HepG2 (cell line): ENCODE measurements around the gene SYTL2. TPM values are rescaled to one million over a fixed set of nuclear protein-coding genes. Genes with fewer than 3 reads are reported as not detected.

Experiments used
- ATAC-seq: fragments of 200-7000 bp; cut with Tn5 transposase; 3 replicates; pipeline ENCODE4 v1.9.1; 2020; ENCODE audit warnings: mild to moderate bottlenecking, moderate library complexity
- BruUV-seq: library from RNA; stranded (reverse); fragments of 400-500 nt; replicated peaks from 2 replicates; lab custom pipeline; 2021; lab: Mats Ljungman, UMichigan
- CTCF ChIA-PET: fragments of 300-600 bp; formaldehyde crosslinking; extraction: SDS; loops from one replicate; lab custom pipeline; 2021; ENCODE audit warnings: low total read pairs, inconsistent platforms, low intra/inter-chr PET ratio; lab: Yijun Ruan, JAX
- POLR2A ChIA-PET: fragments of 350-600 bp; sonication (Branson Sonifier 250); formaldehyde crosslinking; loops from one replicate; lab custom pipeline; 2020; ENCODE audit warnings: antibody characterized with exemption, inconsistent platforms; lab: Yijun Ruan, JAX
- DNase-seq: peaks from one replicate; pipeline ENCODE4 v3.0.0-alpha.2; 2015; ENCODE audit warnings: low spot score
- FAIRE-seq: peaks from 3 replicates; lab custom pipeline; 2011; peaks lifted over from hg19 to GRCh38; lab: Jason Lieb, UNC
- H2AFZ ChIP-seq: one replicate; pipeline ENCODE4 v1.6.1; 2011; ENCODE audit warnings: low read length, inconsistent platforms
- H3K27ac ChIP-seq: fragments of 300-600 bp; 3 replicates; pipeline ENCODE4 v1.8.0; 2011; ENCODE audit warnings: mixed run types, mild to moderate bottlenecking, mixed read lengths, low read length, inconsistent platforms; ENCODE audit not compliant: insufficient read depth; ENCODE audit errors: extremely low read length
- H3K27me3 ChIP-seq, 2 experiments: fragments of 200-600 bp in 1 of 2; 2 replicates in 1 of 2; 3 replicates in 1 of 2; pipeline versions ENCODE4 v1.6.0 to v1.8.0; 2011; ENCODE audit warnings: low read length in 2 of 2, mild to moderate bottlenecking in 2 of 2, moderate library complexity in 2 of 2, inconsistent platforms in 1 of 2; ENCODE audit not compliant: insufficient read depth in 2 of 2, control insufficient read depth in 1 of 2
- H3K36me3 ChIP-seq, 2 experiments: fragments of 200-600 bp in 1 of 2; replicated peaks in 1 of 2; 2 replicates in 1 of 2; 3 replicates in 1 of 2; pipeline versions ENCODE4 v1.5.1 to v1.8.0; 2011; ENCODE audit warnings: low read length in 2 of 2, inconsistent platforms in 1 of 2; ENCODE audit not compliant: insufficient read depth in 2 of 2, control insufficient read depth in 1 of 2
- H3K4me1 ChIP-seq: 2 replicates; pipeline ENCODE4 v1.5.1; 2012; ENCODE audit warnings: low read length, inconsistent platforms; ENCODE audit not compliant: insufficient read depth
- H3K4me2 ChIP-seq: 2 replicates; pipeline ENCODE4 v1.6.0; 2011; ENCODE audit warnings: low read depth, low read length, inconsistent platforms
- H3K4me3 ChIP-seq, 3 experiments: fragments of 200-600 bp in 1 of 3; sonication (generic), shearing (Covaris generic) in 1 of 3; replicated peaks in 1 of 3; 2 replicates each; pipeline ENCODE4 v1.5.1; 2011 to 2016; ENCODE audit warnings: low read length in 3 of 3, inconsistent platforms in 2 of 3, low read depth in 2 of 3, mild to moderate bottlenecking in 2 of 3, control low read depth in 1 of 3, mixed read lengths in 1 of 3; ENCODE audit not compliant: insufficient read depth in 1 of 3
- H3K79me2 ChIP-seq: one replicate; pipeline ENCODE4 v1.6.1; 2011; ENCODE audit warnings: low read length, inconsistent platforms; ENCODE audit not compliant: insufficient read depth
- H3K9ac ChIP-seq: 2 replicates; pipeline ENCODE4 v1.6.0; 2011; ENCODE audit warnings: mild to moderate bottlenecking, low read depth, low read length, inconsistent platforms; ENCODE audit not compliant: insufficient read depth
- H3K9me3 ChIP-seq: 2 replicates; pipeline ENCODE4 v1.5.1; 2012; ENCODE audit warnings: mild to moderate bottlenecking, low read length
- H4K20me1 ChIP-seq: 2 replicates; pipeline ENCODE4 v1.6.0; 2011; ENCODE audit warnings: inconsistent platforms, mild to moderate bottlenecking, low read length, moderate library complexity; ENCODE audit not compliant: insufficient read depth
- IKZF1 ChIP-seq: fragments of 450-650 bp; IDR thresholded peaks from 2 replicates; pipeline ENCODE4 v1.7.1; 2016
- IKZF4 ChIP-seq: sonication (generic); formaldehyde crosslinking; IDR thresholded peaks from 2 replicates; pipeline ENCODE4 v1.5.1; 2020; ENCODE audit warnings: borderline replicate concordance, mild to moderate bottlenecking, low read depth, missing genetic modification reagents; ENCODE audit errors: not compliant biosample characterization
- KDM5B ChIP-seq: sonication (generic); formaldehyde crosslinking; IDR thresholded peaks from 2 replicates; pipeline ENCODE4 v1.4.0; 2020; ENCODE audit warnings: missing genetic modification reagents, mild to moderate bottlenecking, borderline replicate concordance
- MYC ChIP-seq: sonication (generic); formaldehyde crosslinking; IDR thresholded peaks from 2 replicates; pipeline ENCODE4 v1.9.0; 2021; ENCODE audit warnings: missing genetic modification reagents, borderline replicate concordance
- ONECUT2 ChIP-seq: sonication (generic); formaldehyde crosslinking; IDR thresholded peaks from 2 replicates; pipeline ENCODE4 v1.4.0; 2020; ENCODE audit warnings: missing genetic modification reagents
- SNAI1 ChIP-seq: sonication (generic); formaldehyde crosslinking; IDR thresholded peaks from 2 replicates; pipeline ENCODE4 v1.5.0; 2020; ENCODE audit warnings: mild to moderate bottlenecking, missing genetic modification reagents, borderline replicate concordance
- ZBTB7B ChIP-seq: sonication (generic); formaldehyde crosslinking; IDR thresholded peaks from 2 replicates; pipeline ENCODE4 v1.4.0; 2020; ENCODE audit warnings: missing genetic modification reagents
- ZC3H4 ChIP-seq: sonication (generic); formaldehyde crosslinking; IDR thresholded peaks from 2 replicates; pipeline ENCODE4 v1.4.0; 2020; ENCODE audit warnings: missing genetic modification reagents, borderline replicate concordance
- ZFY ChIP-seq: sonication (generic); formaldehyde crosslinking; IDR thresholded peaks from 2 replicates; pipeline ENCODE4 v1.4.0; 2020; ENCODE audit warnings: missing genetic modification reagents
- ZNF205 ChIP-seq: IDR thresholded peaks from 2 replicates; pipeline ENCODE4 v1.6.1; 2018; ENCODE audit warnings: missing biosample characterization, missing genetic modification reagents
- ZNF292 ChIP-seq: sonication (generic); formaldehyde crosslinking; IDR thresholded peaks from 2 replicates; pipeline ENCODE4 v1.8.1; 2022; ENCODE audit warnings: mild to moderate bottlenecking, low read depth, missing genetic modification reagents, borderline replicate concordance
- ZNF607 ChIP-seq: sonication (generic); formaldehyde crosslinking; IDR thresholded peaks from 2 replicates; pipeline ENCODE4 v1.5.1; 2020; ENCODE audit warnings: missing genetic modification reagents, mild to moderate bottlenecking, borderline replicate concordance
- WGBS: methylation state at CpG from one replicate; pipeline ENCODE4 v1.1.6; 2017; ENCODE audit warnings: low lambda C conversion rate; 5-methylcytosine and 5-hydroxymethylcytosine counted together
- in situ Hi-C: cut with HindIII; loops from 2 replicates; pipeline ENCODE4 v1.10.0; 2017; ENCODE audit warnings: low pct_unique_long_range_greater_than_20kb; ENCODE audit not compliant: extremely low pct_ligation_motif_present
- intact Hi-C: fragments of 100-400 bp; cut with micrococcal nuclease; formaldehyde crosslinking; loops from one replicate; pipeline ENCODE4 v1.10.0; 2022; ENCODE audit not compliant: unreplicated experiment
- polyA plus RNA-seq, 8 experiments: library from polyadenylated mRNA; depleted of rRNA in 3 of 8; stranded (reverse) in 7 of 8; unstranded in 1 of 8; fragments of >200 nt; fragmentation: Illumina TruSeq in 4 of 8; extraction: Trizol in 4 of 8; gene quantifications; 2 replicates each; pipeline versions ENCODE4 v1.2.1 to v1.2.3, GENCODE V29; 2011 to 2016; ENCODE audit warnings: low read depth in 4 of 8, missing spikeins in 1 of 8, mixed read lengths in 1 of 8; ENCODE audit not compliant: insufficient read depth in 1 of 8
- total RNA-seq, 5 experiments: library from RNA; depleted of rRNA; stranded (reverse); fragments of >200 nt; fragmentation: Illumina TruSeq; extraction: Trizol; gene quantifications; 2 replicates each; pipeline ENCODE4 v1.2.3, GENCODE V29; 2016; ENCODE audit warnings: low read depth in 1 of 5
- TF ChIP-seq, protein P1 (sequence below): fragments of 450-650 bp; IDR thresholded peaks from 2 replicates; pipeline ENCODE4 v1.6.1; 2017

The SYTL2 gene
- total and polyA plus RNA-seq, 2 of the 13 experiments (the other 11 are each of a cell fraction or from before 2014, with no cell fraction given), result 0.77 to 0.90 TPM

DNA sequence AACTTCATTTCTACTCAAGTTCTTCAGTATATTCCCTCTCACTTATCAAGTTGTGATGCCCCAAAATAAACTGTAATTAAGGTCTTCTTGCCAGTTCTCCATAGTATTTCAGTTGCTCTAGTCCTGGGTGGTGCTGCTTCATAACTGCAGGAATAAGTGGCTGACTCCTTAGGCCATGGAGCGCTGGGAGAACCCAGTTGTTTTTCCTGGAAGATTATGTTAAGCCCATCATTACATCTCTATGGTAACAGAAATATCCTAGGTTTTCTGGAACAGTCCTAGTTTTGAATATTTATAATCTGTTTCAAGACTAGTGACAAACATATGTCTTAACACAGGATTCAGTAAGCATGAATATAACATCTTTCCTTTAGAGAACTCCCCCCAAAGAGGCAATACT is 7.6 kb downstream of the SYTL2 start (continued):
- TF ChIP-seq KDM5B (no peak), IKZF4 (no peak), ONECUT2 (no peak), SNAI1 (no peak), ZFY (CRISPR knock-in tag) (no peak), IKZF1 (no peak), ZNF205 (no peak)
- TF ChIP-seq, all 625 proteins: peak for 0

DNA sequence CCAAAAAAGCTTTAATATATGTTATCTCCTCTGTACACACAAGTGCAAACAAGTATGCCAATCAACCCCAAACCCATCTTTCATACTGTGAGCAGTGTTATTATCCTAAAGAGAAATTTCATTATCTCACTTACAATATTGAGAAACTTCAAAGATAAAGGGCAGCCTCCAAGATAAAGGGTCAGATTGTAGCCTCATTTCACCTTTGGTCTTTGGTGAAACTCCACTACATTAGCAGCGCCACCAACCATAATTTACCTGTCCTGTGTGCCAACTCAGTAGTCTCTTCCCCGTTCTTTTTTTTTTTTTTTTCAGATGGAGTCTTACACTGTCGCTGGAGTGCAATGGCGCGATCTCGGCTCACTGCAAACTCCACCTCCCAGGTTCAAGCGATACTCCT is 9.4 kb downstream of the SYTL2 start:
- FAIRE-seq (no peak), ATAC-seq (no peak), DNase-seq (no peak)
- Histone ChIP-seq H3K79me2 (no peaks in the 10 kb centered on the region), H3K36me3 (no peaks in the 10 kb centered on the region), H4K20me1 (no peaks in the 10 kb centered on the region), H2AFZ (no peak overlapping the region), H3K9me3 (no peaks in the 10 kb centered on the region), H3K4me1 (no peaks in the 10 kb centered on the region), H3K4me2 (no peak overlapping the region), H3K4me3 (no peak overlapping the region), H3K27ac (no peak overlapping the region), H3K9ac (no peak overlapping the region), H3K27me3 (0 out of 5 replicates have a peak, but pooled peaks cover 0 to 3% of the 10 kb centered on the region in 2 experiments)
- intact Hi-C loops (no loop called here), in situ Hi-C loops (no loop called here)
- CTCF ChIA-PET, result no interaction called here
- WGBS, result 54% methylated on average over 7 of the region's 7 CpGs
- no TSS peak for BruUV-seq
- POLR2A ChIA-PET, result no interaction called here
- TF ChIP-seq ZC3H4 (CRISPR knock-in tag) (no peak), ZBTB7B (CRISPR knock-in tag) (no peak), ZNF607 (CRISPR knock-in tag) (no peak), MYC (CRISPR knock-in tag) (no peak), ZNF292 (CRISPR knock-in tag) (no peak)
- TF ChIP-seq, protein P1, sequence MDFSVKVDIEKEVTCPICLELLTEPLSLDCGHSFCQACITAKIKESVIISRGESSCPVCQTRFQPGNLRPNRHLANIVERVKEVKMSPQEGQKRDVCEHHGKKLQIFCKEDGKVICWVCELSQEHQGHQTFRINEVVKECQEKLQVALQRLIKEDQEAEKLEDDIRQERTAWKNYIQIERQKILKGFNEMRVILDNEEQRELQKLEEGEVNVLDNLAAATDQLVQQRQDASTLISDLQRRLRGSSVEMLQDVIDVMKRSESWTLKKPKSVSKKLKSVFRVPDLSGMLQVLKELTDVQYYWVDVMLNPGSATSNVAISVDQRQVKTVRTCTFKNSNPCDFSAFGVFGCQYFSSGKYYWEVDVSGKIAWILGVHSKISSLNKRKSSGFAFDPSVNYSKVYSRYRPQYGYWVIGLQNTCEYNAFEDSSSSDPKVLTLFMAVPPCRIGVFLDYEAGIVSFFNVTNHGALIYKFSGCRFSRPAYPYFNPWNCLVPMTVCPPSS, result no peak
